Vagina (tissue), 2 donors: Measurements from ENCODE around the gene RAB27A. TPM values are rescaled to one million over a fixed set of nuclear protein-coding genes. Genes with fewer than 3 reads are reported as not detected.

Experiments
- DNase-seq, 2 donors: peaks; one replicate each; pipeline ENCODE4 v3.0.0-alpha.2; 2017; ENCODE audit errors: extremely low spot score in 2 of 2
- H3K27ac ChIP-seq: fragments of 200-600 bp; sonication (generic); one replicate; pipeline ENCODE4 v1.5.1; 2019
- H3K27me3 ChIP-seq: fragments of 200-600 bp; sonication (generic); one replicate; pipeline ENCODE4 v1.5.1; 2019
- H3K36me3 ChIP-seq, 2 donors: fragments of 200-600 bp; sonication (generic); one replicate each; pipeline ENCODE4 v1.5.1; 2017 to 2019
- H3K4me1 ChIP-seq: fragments of 200-600 bp; sonication (generic); one replicate; pipeline ENCODE4 v1.5.1; 2019
- H3K4me3 ChIP-seq, 2 donors: fragments of 200-600 bp; sonication (generic); 1 replicate in 1 of 2; 2 replicates in 1 of 2; pipeline ENCODE4 v1.5.1; 2016 to 2019
- H3K9me3 ChIP-seq: fragments of 200-600 bp; sonication (generic); one replicate; pipeline ENCODE4 v1.5.1; 2019
- CTCF ChIP-seq, 3 experiments: fragments of 450-650 bp in 2 of 3; fragments of 200-600 bp in 1 of 3; sonication (generic) in 1 of 3; IDR thresholded peaks; one replicate each; pipeline ENCODE4 v1.5.1; 2017 to 2019; ENCODE audit warnings: antibody characterized with exemption in 3 of 3, mild to moderate bottlenecking in 2 of 3, moderate library complexity in 2 of 3
- POLR2A ChIP-seq, 2 donors: fragments of 450-650 bp; IDR thresholded peaks; one replicate each; pipeline ENCODE4 v1.6.1; 2017; ENCODE audit warnings: antibody characterized with exemption in 2 of 2, mild to moderate bottlenecking in 2 of 2, moderate library complexity in 2 of 2
- POLR2AphosphoS5 ChIP-seq, 2 donors: sonication (generic); formaldehyde crosslinking; IDR thresholded peaks; one replicate each; pipeline ENCODE4 v1.9.0; 2017; ENCODE audit warnings: antibody characterized with exemption in 2 of 2, mild to moderate bottlenecking in 2 of 2, low read depth in 1 of 2; ENCODE audit not compliant: insufficient read depth in 1 of 2
- intact Hi-C: fragments of 100-400 bp; cut with DNase I; formaldehyde crosslinking; loops from one replicate; pipeline ENCODE4 v1.15.1; 2023
- total RNA-seq: library from RNA; depleted of rRNA; stranded (reverse); fragments of >200 nt; gene quantifications from one replicate; pipeline ENCODE4 v1.2.3, GENCODE V29; 2016

The RAB27A gene
- total RNA-seq, 1 donor from 2014 or later = 29.5 TPM

GRCh38 chr15:55277116-55277564 is 12.5 kb downstream of the RAB27A start:
- peaks cover 25% of the 10 kb centered on the region for H3K4me1 ChIP-seq
- H3K36me3 ChIP-seq = no peaks in the 10 kb centered on the region
- TF ChIP-seq POLR2A (IDR thresholded peaks at IDR 0.05) (no peak), CTCF (IDR thresholded peaks at IDR 0.05) (no peak), POLR2AphosphoS5 (IDR thresholded peaks at IDR 0.05; ENCODE audit: insufficient read depth in 1 of 2, low read depth in 1 of 2) (no peak)
- H3K27me3 ChIP-seq = no peaks in the 10 kb centered on the region
- DNase-seq = no peak
- H3K4me3 ChIP-seq = no peak overlapping the region
- peak overlapping the region; percentile 5 for H3K27ac ChIP-seq
- intact Hi-C loops = no loop called here
- no peaks in the 10 kb centered on the region for H3K9me3 ChIP-seq

GRCh38 chr15:55276324-55276723 is 13.3 kb downstream of the RAB27A start:
- TF ChIP-seq POLR2AphosphoS5 (IDR thresholded peaks at IDR 0.05; ENCODE audit: insufficient read depth in 1 of 2, low read depth in 1 of 2) (no peak), POLR2A (IDR thresholded peaks at IDR 0.05) (no peak), CTCF (IDR thresholded peaks at IDR 0.05) (no peak)
- Histone ChIP-seq H3K9me3 (no peaks in the 10 kb centered on the region), H3K36me3 (no peaks in the 10 kb centered on the region), H3K27ac (no peak overlapping the region), H3K27me3 (no peaks in the 10 kb centered on the region), H3K4me3 (no peak overlapping the region), H3K4me1 (peaks cover 17% of the 10 kb centered on the region)
- intact Hi-C loops = no loop called here
- no peak for DNase-seq

- intact Hi-C loops = no loop called here
Observed at GRCh38 chr15:55270291-55270690, 19.3 kb downstream of the RAB27A start.

GRCh38 chr15:55268176-55268695 is 21.4 kb downstream of the RAB27A start:
- Histone ChIP-seq H3K4me3 (no peak overlapping the region), H3K9me3 (no peaks in the 10 kb centered on the region), H3K27me3 (no peaks in the 10 kb centered on the region), H3K27ac (peak overlapping the region; percentile 18), H3K36me3 (no peaks in the 10 kb centered on the region), H3K4me1 (peaks cover 29% of the 10 kb centered on the region)
- TF ChIP-seq POLR2AphosphoS5 (IDR thresholded peaks at IDR 0.05; ENCODE audit: insufficient read depth in 1 of 2, low read depth in 1 of 2) (no peak), POLR2A (IDR thresholded peaks at IDR 0.05) (no peak), CTCF (IDR thresholded peaks at IDR 0.05) (no peak)
- intact Hi-C loops = no loop called here
- DNase-seq = no peak

More at GRCh38 chr15:55270291-55270690, 19.3 kb downstream of the RAB27A start:
- DNase-seq = no peak
- no peaks in the 10 kb centered on the region for H3K36me3 ChIP-seq
- H3K9me3 ChIP-seq = no peaks in the 10 kb centered on the region
- TF ChIP-seq CTCF (IDR thresholded peaks at IDR 0.05) = no peak
- TF ChIP-seq POLR2A (IDR thresholded peaks at IDR 0.05) = no peak
- no peak for TF ChIP-seq POLR2AphosphoS5 (IDR thresholded peaks at IDR 0.05; ENCODE audit: insufficient read depth in 1 of 2, low read depth in 1 of 2)
- H3K27ac ChIP-seq = no peak overlapping the region
- no peaks in the 10 kb centered on the region for H3K27me3 ChIP-seq
- peaks cover 29% of the 10 kb centered on the region for H3K4me1 ChIP-seq
- no peak overlapping the region for H3K4me3 ChIP-seq

- no peak overlapping the region for H3K4me3 ChIP-seq
- H3K27me3 ChIP-seq = no peaks in the 10 kb centered on the region
- no peaks in the 10 kb centered on the region for H3K9me3 ChIP-seq
- no peak overlapping the region for H3K27ac ChIP-seq
- H3K36me3 ChIP-seq = no peaks in the 10 kb centered on the region
- no peak for TF ChIP-seq POLR2A (IDR thresholded peaks at IDR 0.05)
- TF ChIP-seq CTCF (IDR thresholded peaks at IDR 0.05) = no peak
- no peak for TF ChIP-seq POLR2AphosphoS5 (IDR thresholded peaks at IDR 0.05; ENCODE audit: insufficient read depth in 1 of 2, low read depth in 1 of 2)
- intact Hi-C loops = no loop called here
- DNase-seq = no peak
- H3K4me1 ChIP-seq = peaks cover 29% of the 10 kb centered on the region
Observed at GRCh38 chr15:55267401-55268175, 22.0 kb downstream of the RAB27A start.
